Mesodermal cell (in vitro differentiated cells): ENCODE results near the gene TEPSIN.

Experiments used
- H3K27ac ChIP-seq: 2 replicates; pipeline ENCODE4 v1.7.0; 2013; ENCODE audit warnings: mild to moderate bottlenecking, low read depth, low read length, moderate library complexity; ENCODE audit not compliant: severe bottlenecking
- H3K36me3 ChIP-seq: 2 replicates; pipeline ENCODE4 v1.7.1; 2013; ENCODE audit warnings: mild to moderate bottlenecking, low read length, moderate library complexity; ENCODE audit not compliant: control insufficient read depth, insufficient read depth
- H3K4me1 ChIP-seq: one replicate; pipeline ENCODE4 v1.7.1; 2013; ENCODE audit warnings: mild to moderate bottlenecking, low read length; ENCODE audit not compliant: insufficient read depth, control insufficient read depth, poor library complexity, severe bottlenecking
- H3K4me3 ChIP-seq: 2 replicates; pipeline ENCODE4 v1.7.0; 2013; ENCODE audit warnings: low read length, control low read depth, mild to moderate bottlenecking; ENCODE audit not compliant: insufficient read depth, poor library complexity, severe bottlenecking; ENCODE audit errors: extremely low read depth
- H3K9me3 ChIP-seq: 2 replicates; pipeline ENCODE4 v1.7.1; 2013; ENCODE audit warnings: mild to moderate bottlenecking, low read length, moderate library complexity; ENCODE audit not compliant: control insufficient read depth
- WGBS, 2 experiments: methylation state at CpG; one replicate each; pipeline ENCODE4 v1.1.5; 2013; ENCODE audit warnings: missing lambda C conversion rate in 2 of 2; ENCODE audit not compliant: insufficient coverage in 2 of 2; 5-methylcytosine and 5-hydroxymethylcytosine counted together

TEPSIN gene

GRCh38 chr17:81204578-81204977, 34.3 kb downstream of the TEPSIN start:
- H3K36me3 ChIP-seq, result peaks cover 24% of the 10 kb centered on the region
- no peak overlapping the region for H3K4me3 ChIP-seq
- H3K27ac ChIP-seq, result no peak overlapping the region
- H3K4me1 ChIP-seq, result peaks cover 2% of the 10 kb centered on the region
- H3K9me3 ChIP-seq, result no peaks in the 10 kb centered on the region
- WGBS, 2 experiments, result 80 to 83% methylated on average over 10 of the region's 10 CpGs

GRCh38 chr17:81203136-81203535, 35.7 kb downstream of the TEPSIN start:
- 95 to 97% methylated on average over 20 of the region's 20 CpGs for WGBS, 2 experiments
- Histone ChIP-seq H3K36me3 (peaks cover 21% of the 10 kb centered on the region), H3K27ac (no peak overlapping the region)

GRCh38 chr17:81202318-81202717, 36.5 kb downstream of the TEPSIN start:
- Histone ChIP-seq H3K4me1 (peaks cover 2% of the 10 kb centered on the region), H3K4me3 (no peak overlapping the region), H3K27ac (no peak overlapping the region), H3K9me3 (no peaks in the 10 kb centered on the region), H3K36me3 (peaks cover 20% of the 10 kb centered on the region)
- 96 to 98% methylated on average over 10 of the region's 10 CpGs for WGBS, 2 experiments

More at GRCh38 chr17:81203136-81203535, 35.7 kb downstream of the TEPSIN start:
- Histone ChIP-seq H3K4me1 (peaks cover 2% of the 10 kb centered on the region), H3K4me3 (no peak overlapping the region), H3K9me3 (no peaks in the 10 kb centered on the region)

GRCh38 chr17:81200695-81201580, 37.9 kb downstream of the TEPSIN start:
- H3K36me3 ChIP-seq, result peaks cover 22% of the 10 kb centered on the region
- H3K27ac ChIP-seq, result no peak overlapping the region
- no peaks in the 10 kb centered on the region for H3K9me3 ChIP-seq
- H3K4me3 ChIP-seq, result no peak overlapping the region
- peaks cover 2% of the 10 kb centered on the region for H3K4me1 ChIP-seq
- WGBS, 2 experiments, result 89 to 95% methylated on average over 24 to 25 of the region's 27 CpGs

- H3K36me3 ChIP-seq, result peaks cover 22% of the 10 kb centered on the region
- H3K9me3 ChIP-seq, result no peaks in the 10 kb centered on the region
- H3K4me1 ChIP-seq, result peaks cover 2% of the 10 kb centered on the region
- no peak overlapping the region for H3K4me3 ChIP-seq
- H3K27ac ChIP-seq, result no peak overlapping the region
- WGBS, 2 experiments, result 95 to 97% methylated on average over 18 of the region's 18 CpGs
Measured at GRCh38 chr17:81200201-81200600, 38.7 kb downstream of the TEPSIN start.

GRCh38 chr17:81199482-81199830, 39.4 kb downstream of the TEPSIN start:
- Histone ChIP-seq H3K4me3 (no peak overlapping the region), H3K4me1 (peaks cover 2% of the 10 kb centered on the region), H3K36me3 (peaks cover 22% of the 10 kb centered on the region), H3K27ac (no peak overlapping the region), H3K9me3 (no peaks in the 10 kb centered on the region)
- 95% methylated on average over 18 of the region's 18 CpGs for WGBS, 2 experiments

GRCh38 chr17:81198826-81199481, 39.9 kb downstream of the TEPSIN start:
- Histone ChIP-seq H3K27ac (no peak overlapping the region), H3K4me1 (peaks cover 4% of the 10 kb centered on the region), H3K9me3 (no peaks in the 10 kb centered on the region), H3K36me3 (peaks cover 22% of the 10 kb centered on the region), H3K4me3 (no peak overlapping the region)
- WGBS, 2 experiments, result 91 to 95% methylated on average over 15 to 21 of the region's 22 CpGs

GRCh38 chr17:81197831-81198490, 40.9 kb downstream of the TEPSIN start:
- Histone ChIP-seq H3K27ac (no peak overlapping the region), H3K36me3 (peaks cover 25% of the 10 kb centered on the region), H3K9me3 (no peaks in the 10 kb centered on the region), H3K4me3 (no peak overlapping the region), H3K4me1 (peaks cover 7% of the 10 kb centered on the region)
- WGBS, 2 experiments, result 95 to 98% methylated on average over 21 of the region's 21 CpGs

GRCh38 chr17:81197409-81197795, 41.5 kb downstream of the TEPSIN start:
- Histone ChIP-seq H3K4me3 (no peak overlapping the region), H3K9me3 (no peaks in the 10 kb centered on the region), H3K27ac (no peak overlapping the region), H3K4me1 (peaks cover 7% of the 10 kb centered on the region), H3K36me3 (peaks cover 24% of the 10 kb centered on the region)
- WGBS, 2 experiments, result 87 to 93% methylated on average over 5 to 14 of the region's 14 CpGs

- H3K9me3 ChIP-seq, result no peaks in the 10 kb centered on the region
- 95 to 96% methylated on average over 27 to 44 of the region's 45 CpGs for WGBS, 2 experiments
- H3K27ac ChIP-seq, result no peak overlapping the region
- H3K4me3 ChIP-seq, result no peak overlapping the region
- peaks cover 20% of the 10 kb centered on the region for H3K36me3 ChIP-seq
- peaks cover 7% of the 10 kb centered on the region for H3K4me1 ChIP-seq
Measured at GRCh38 chr17:81196505-81197408, 42.1 kb downstream of the TEPSIN start.
